HepG2 (cell line): ENCODE results near the gene ZNF831. TPM values are rescaled to one million over a fixed set of nuclear protein-coding genes. Genes with fewer than 3 reads are reported as not detected.

Experiments used
- ATAC-seq: fragments of 200-7000 bp; cut with Tn5 transposase; 3 replicates; pipeline ENCODE4 v1.9.1; 2020; ENCODE audit warnings: mild to moderate bottlenecking, moderate library complexity
- BruUV-seq: library from RNA; stranded (reverse); fragments of 400-500 nt; replicated peaks from 2 replicates; lab custom pipeline; 2021; lab: Mats Ljungman, UMichigan
- CTCF ChIA-PET: fragments of 300-600 bp; formaldehyde crosslinking; extraction: SDS; loops from one replicate; lab custom pipeline; 2021; ENCODE audit warnings: low total read pairs, inconsistent platforms, low intra/inter-chr PET ratio; lab: Yijun Ruan, JAX
- POLR2A ChIA-PET: fragments of 350-600 bp; sonication (Branson Sonifier 250); formaldehyde crosslinking; loops from one replicate; lab custom pipeline; 2020; ENCODE audit warnings: antibody characterized with exemption, inconsistent platforms; lab: Yijun Ruan, JAX
- DNase-seq: peaks from one replicate; pipeline ENCODE4 v3.0.0-alpha.2; 2015; ENCODE audit warnings: low spot score
- FAIRE-seq: peaks from 3 replicates; lab custom pipeline; 2011; peaks lifted over from hg19 to GRCh38; lab: Jason Lieb, UNC
- H2AFZ ChIP-seq: one replicate; pipeline ENCODE4 v1.6.1; 2011; ENCODE audit warnings: low read length, inconsistent platforms
- H3K27ac ChIP-seq: fragments of 300-600 bp; 3 replicates; pipeline ENCODE4 v1.8.0; 2011; ENCODE audit warnings: mixed run types, mild to moderate bottlenecking, mixed read lengths, low read length, inconsistent platforms; ENCODE audit not compliant: insufficient read depth; ENCODE audit errors: extremely low read length
- H3K27me3 ChIP-seq, 2 experiments: fragments of 200-600 bp in 1 of 2; 2 replicates in 1 of 2; 3 replicates in 1 of 2; pipeline versions ENCODE4 v1.6.0 to v1.8.0; 2011; ENCODE audit warnings: low read length in 2 of 2, mild to moderate bottlenecking in 2 of 2, moderate library complexity in 2 of 2, inconsistent platforms in 1 of 2; ENCODE audit not compliant: insufficient read depth in 2 of 2, control insufficient read depth in 1 of 2
- H3K36me3 ChIP-seq, 2 experiments: fragments of 200-600 bp in 1 of 2; replicated peaks in 1 of 2; 2 replicates in 1 of 2; 3 replicates in 1 of 2; pipeline versions ENCODE4 v1.5.1 to v1.8.0; 2011; ENCODE audit warnings: low read length in 2 of 2, inconsistent platforms in 1 of 2; ENCODE audit not compliant: insufficient read depth in 2 of 2, control insufficient read depth in 1 of 2
- H3K4me1 ChIP-seq: 2 replicates; pipeline ENCODE4 v1.5.1; 2012; ENCODE audit warnings: low read length, inconsistent platforms; ENCODE audit not compliant: insufficient read depth
- H3K4me2 ChIP-seq: 2 replicates; pipeline ENCODE4 v1.6.0; 2011; ENCODE audit warnings: low read depth, low read length, inconsistent platforms
- H3K4me3 ChIP-seq, 3 experiments: fragments of 200-600 bp in 1 of 3; sonication (generic), shearing (Covaris generic) in 1 of 3; replicated peaks in 1 of 3; 2 replicates each; pipeline ENCODE4 v1.5.1; 2011 to 2016; ENCODE audit warnings: low read length in 3 of 3, inconsistent platforms in 2 of 3, low read depth in 2 of 3, mild to moderate bottlenecking in 2 of 3, control low read depth in 1 of 3, mixed read lengths in 1 of 3; ENCODE audit not compliant: insufficient read depth in 1 of 3
- H3K79me2 ChIP-seq: one replicate; pipeline ENCODE4 v1.6.1; 2011; ENCODE audit warnings: low read length, inconsistent platforms; ENCODE audit not compliant: insufficient read depth
- H3K9ac ChIP-seq: 2 replicates; pipeline ENCODE4 v1.6.0; 2011; ENCODE audit warnings: mild to moderate bottlenecking, low read depth, low read length, inconsistent platforms; ENCODE audit not compliant: insufficient read depth
- H3K9me3 ChIP-seq: 2 replicates; pipeline ENCODE4 v1.5.1; 2012; ENCODE audit warnings: mild to moderate bottlenecking, low read length
- H4K20me1 ChIP-seq: 2 replicates; pipeline ENCODE4 v1.6.0; 2011; ENCODE audit warnings: inconsistent platforms, mild to moderate bottlenecking, low read length, moderate library complexity; ENCODE audit not compliant: insufficient read depth
- CTCF ChIP-seq: sonication (generic); formaldehyde crosslinking; IDR thresholded peaks from 2 replicates; pipeline ENCODE4 v1.5.0; 2020; ENCODE audit warnings: mild to moderate bottlenecking, missing genetic modification reagents, moderate library complexity
- GMEB1 ChIP-seq: sonication (generic); formaldehyde crosslinking; IDR thresholded peaks from 2 replicates; pipeline ENCODE4 v1.5.1; 2020; ENCODE audit warnings: missing genetic modification reagents, mild to moderate bottlenecking, borderline replicate concordance
- MXD4 ChIP-seq: IDR thresholded peaks from 2 replicates; pipeline ENCODE4 v1.6.1; 2016; ENCODE audit warnings: mild to moderate bottlenecking, missing biosample characterization, missing genetic modification reagents
- STAG1 ChIP-seq: sonication (generic); formaldehyde crosslinking; IDR thresholded peaks from 2 replicates; pipeline ENCODE4 v1.4.0; 2020; ENCODE audit warnings: missing genetic modification reagents
- WGBS: methylation state at CpG from one replicate; pipeline ENCODE4 v1.1.6; 2017; ENCODE audit warnings: low lambda C conversion rate; 5-methylcytosine and 5-hydroxymethylcytosine counted together
- in situ Hi-C: cut with HindIII; loops from 2 replicates; pipeline ENCODE4 v1.10.0; 2017; ENCODE audit warnings: low pct_unique_long_range_greater_than_20kb; ENCODE audit not compliant: extremely low pct_ligation_motif_present
- intact Hi-C: fragments of 100-400 bp; cut with micrococcal nuclease; formaldehyde crosslinking; loops from one replicate; pipeline ENCODE4 v1.10.0; 2022; ENCODE audit not compliant: unreplicated experiment
- polyA plus RNA-seq, 8 experiments: library from polyadenylated mRNA; depleted of rRNA in 3 of 8; stranded (reverse) in 7 of 8; unstranded in 1 of 8; fragments of >200 nt; fragmentation: Illumina TruSeq in 4 of 8; extraction: Trizol in 4 of 8; gene quantifications; 2 replicates each; pipeline versions ENCODE4 v1.2.1 to v1.2.3, GENCODE V29; 2011 to 2016; ENCODE audit warnings: low read depth in 4 of 8, missing spikeins in 1 of 8, mixed read lengths in 1 of 8; ENCODE audit not compliant: insufficient read depth in 1 of 8
- total RNA-seq, 5 experiments: library from RNA; depleted of rRNA; stranded (reverse); fragments of >200 nt; fragmentation: Illumina TruSeq; extraction: Trizol; gene quantifications; 2 replicates each; pipeline ENCODE4 v1.2.3, GENCODE V29; 2016; ENCODE audit warnings: low read depth in 1 of 5

ZNF831 gene
- total and polyA plus RNA-seq, 2 of the 13 experiments (the other 11 are each of a cell fraction or from before 2014, with no cell fraction given): not detected

GRCh38 chr20:59159091-59159490, 4.5 kb upstream of the ZNF831 start:
- DNase-seq (no peak), FAIRE-seq (no peak), ATAC-seq (peak; percentile 54; the same call in 2 of the 3 replicates)
- Histone ChIP-seq H3K4me3 (no peak overlapping the region), H3K36me3 (no peaks in the 10 kb centered on the region), H3K4me1 (no peaks in the 10 kb centered on the region), H3K9ac (no peak overlapping the region), H3K9me3 (no peaks in the 10 kb centered on the region), H3K27ac (no peak overlapping the region), H4K20me1 (no peaks in the 10 kb centered on the region), H3K27me3 (peaks cover 2 to 29% of the 10 kb centered on the region in 2 experiments), H2AFZ (no peak overlapping the region), H3K4me2 (no peak overlapping the region), H3K79me2 (no peaks in the 10 kb centered on the region)
- ChIA-PET CTCF (no interaction called here), POLR2A (no interaction called here)
- BruUV-seq: no TSS peak
- TF ChIP-seq GMEB1 (CRISPR knock-in tag): no peak
- TF ChIP-seq MXD4 (CRISPR knock-in tag): no peak
- TF ChIP-seq STAG1 (CRISPR knock-in tag): peak; percentile 64
- peak; percentile 41 for TF ChIP-seq CTCF
- WGBS: 12% methylated on average over 3 of the region's 3 CpGs
- intact Hi-C loops (no loop called here), in situ Hi-C loops (no loop called here)
